Sigmoid colon (tissue), 7 donors: ENCODE data around the gene PRR20G. TPM values are rescaled to one million over a fixed set of nuclear protein-coding genes. Genes with fewer than 3 reads are reported as not detected.

Experiments used
- DNase-seq: peaks from one replicate; pipeline ENCODE4 v3.0.0-alpha.2; 2019
- H3K27ac ChIP-seq, 4 donors: fragments of 200-600 bp; sonication (generic); one replicate each; pipeline ENCODE4 v1.5.1; 2016 to 2019; ENCODE audit warnings: mild to moderate bottlenecking in 1 of 4
- H3K27me3 ChIP-seq, 3 donors: fragments of 200-600 bp; sonication (generic); one replicate each; pipeline ENCODE4 v1.5.1; 2019; ENCODE audit warnings: mild to moderate bottlenecking in 1 of 3
- H3K36me3 ChIP-seq, 4 donors: fragments of 200-600 bp; sonication (generic); one replicate each; pipeline ENCODE4 v1.5.1; 2016 to 2019
- H3K4me1 ChIP-seq, 4 donors: fragments of 200-600 bp; sonication (generic); one replicate each; pipeline ENCODE4 v1.5.1; 2017 to 2019
- H3K4me3 ChIP-seq, 4 donors: fragments of 200-600 bp; sonication (generic); one replicate each; pipeline ENCODE4 v1.5.1; 2017 to 2019; ENCODE audit warnings: mild to moderate bottlenecking in 2 of 4, moderate library complexity in 1 of 4
- H3K9me3 ChIP-seq, 4 donors: fragments of 200-600 bp in 3 of 4; sonication (generic) in 3 of 4; one replicate each; pipeline versions ENCODE4 v1.5.1 to v1.6.1; 2013 to 2019
- EP300 ChIP-seq, 4 donors: sonication (generic); formaldehyde crosslinking; IDR thresholded peaks; one replicate each; pipeline ENCODE4 v1.6.1; 2017; ENCODE audit warnings: antibody characterized with exemption in 4 of 4
- POLR2A ChIP-seq, 2 donors: fragments of 450-650 bp; IDR thresholded peaks; one replicate each; pipeline ENCODE4 v1.6.1; 2016; ENCODE audit warnings: antibody characterized with exemption in 2 of 2, mild to moderate bottlenecking in 2 of 2, moderate library complexity in 2 of 2
- POLR2AphosphoS5 ChIP-seq, 4 donors: sonication (generic); formaldehyde crosslinking; IDR thresholded peaks; one replicate each; pipeline ENCODE4 v1.6.1; 2017; ENCODE audit warnings: antibody characterized with exemption in 4 of 4
- WGBS, 2 donors: extraction: QIAGEN DNeasy Blood & Tissue Kit; methylation state at CpG; one replicate each; pipeline ENCODE4 v1.1.7; 2013; 5-methylcytosine and 5-hydroxymethylcytosine counted together
- intact Hi-C: fragments of 100-400 bp; cut with DNase I; formaldehyde crosslinking; loops from one replicate; pipeline ENCODE4 v1.15.1; 2023
- polyA plus RNA-seq, 3 donors: library from polyadenylated mRNA; stranded (reverse); fragments of 200-250 nt; gene quantifications; one replicate each; pipeline ENCODE4 v1.2.3, GENCODE V29; 2013
- total RNA-seq, 4 donors: library from RNA; depleted of rRNA; stranded (reverse); fragments of >200 nt; gene quantifications; one replicate each; pipeline ENCODE4 v1.1.0, GENCODE V29; 2016
- TF ChIP-seq, protein P1 (sequence below), 4 experiments: fragments of 450-650 bp in 3 of 4; fragments of 200-600 bp in 1 of 4; IDR thresholded peaks; one replicate each; pipeline ENCODE4 v1.5.1; 2016 to 2019; ENCODE audit warnings: antibody characterized with exemption in 4 of 4, mild to moderate bottlenecking in 3 of 4, moderate library complexity in 2 of 4
- donor health status: healthy with polysubstance abuse.
- donor health status: Bipolar disorder and iron deficiency.
- donor health status: healthy.

The PRR20G gene
- total and polyA plus RNA-seq, 7 donors = not detected

DNA sequence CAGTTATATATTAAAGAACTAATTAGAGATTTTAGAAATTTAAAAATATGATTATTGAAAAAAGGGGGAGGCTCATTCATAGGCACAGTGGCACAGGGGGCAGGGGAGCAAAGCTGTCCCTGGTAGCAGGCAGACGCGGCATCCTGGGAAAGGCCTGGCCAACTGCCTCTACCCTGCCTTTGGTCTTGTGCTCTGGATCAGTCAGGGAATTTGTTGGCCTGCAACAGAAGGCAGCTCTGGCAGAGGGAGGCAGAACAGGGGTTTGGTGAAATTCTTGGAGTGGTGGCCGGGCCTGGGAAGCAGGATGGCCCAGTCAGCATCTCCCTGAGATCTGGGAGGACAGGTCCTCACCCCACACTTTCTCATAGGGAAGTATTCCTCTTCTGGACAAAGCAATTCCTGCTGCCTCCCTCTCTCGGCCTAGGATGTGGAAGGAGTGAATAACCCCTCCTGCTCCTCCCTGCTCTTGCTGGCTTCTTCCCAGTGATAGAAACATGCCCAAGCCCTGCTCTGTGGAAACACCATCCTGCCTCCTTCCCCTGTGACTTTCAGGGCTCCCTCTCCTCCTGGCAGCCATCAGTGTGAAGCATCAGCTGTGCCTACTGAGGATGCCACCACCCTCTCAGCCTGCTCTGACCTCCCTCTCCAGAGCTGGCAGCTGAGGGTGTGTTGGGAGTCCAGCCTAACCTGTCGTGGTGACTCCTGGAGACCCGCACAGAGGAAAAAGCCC lies 26.9 kb downstream of the PRR20G start:
- H3K9me3 ChIP-seq = no peaks in the 10 kb centered on the region
- WGBS, 2 donors = 67 to 83% methylated on average over 6 of the region's 6 CpGs
- H3K27me3 ChIP-seq = peaks cover 0 to 6% (median 0%) of the 10 kb centered on the region in 3 donors
- H3K27ac ChIP-seq = no peak overlapping the region
- no peaks in the 10 kb centered on the region for H3K36me3 ChIP-seq
- no peak for DNase-seq
- no peak overlapping the region for H3K4me3 ChIP-seq
- H3K4me1 ChIP-seq = no peaks in the 10 kb centered on the region
- TF ChIP-seq POLR2AphosphoS5 (IDR thresholded peaks at IDR 0.05) (no peak), POLR2A (IDR thresholded peaks at IDR 0.05) (no peak)
- TF ChIP-seq, protein P1, sequence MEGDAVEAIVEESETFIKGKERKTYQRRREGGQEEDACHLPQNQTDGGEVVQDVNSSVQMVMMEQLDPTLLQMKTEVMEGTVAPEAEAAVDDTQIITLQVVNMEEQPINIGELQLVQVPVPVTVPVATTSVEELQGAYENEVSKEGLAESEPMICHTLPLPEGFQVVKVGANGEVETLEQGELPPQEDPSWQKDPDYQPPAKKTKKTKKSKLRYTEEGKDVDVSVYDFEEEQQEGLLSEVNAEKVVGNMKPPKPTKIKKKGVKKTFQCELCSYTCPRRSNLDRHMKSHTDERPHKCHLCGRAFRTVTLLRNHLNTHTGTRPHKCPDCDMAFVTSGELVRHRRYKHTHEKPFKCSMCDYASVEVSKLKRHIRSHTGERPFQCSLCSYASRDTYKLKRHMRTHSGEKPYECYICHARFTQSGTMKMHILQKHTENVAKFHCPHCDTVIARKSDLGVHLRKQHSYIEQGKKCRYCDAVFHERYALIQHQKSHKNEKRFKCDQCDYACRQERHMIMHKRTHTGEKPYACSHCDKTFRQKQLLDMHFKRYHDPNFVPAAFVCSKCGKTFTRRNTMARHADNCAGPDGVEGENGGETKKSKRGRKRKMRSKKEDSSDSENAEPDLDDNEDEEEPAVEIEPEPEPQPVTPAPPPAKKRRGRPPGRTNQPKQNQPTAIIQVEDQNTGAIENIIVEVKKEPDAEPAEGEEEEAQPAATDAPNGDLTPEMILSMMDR (IDR thresholded peaks at IDR 0.05) = no peak
- intact Hi-C loops = no loop called here

GRCh38 chr3:127260416-127260815 lies 27.4 kb downstream of the PRR20G start:
- no peak overlapping the region for H3K4me3 ChIP-seq
- TF ChIP-seq POLR2AphosphoS5 (IDR thresholded peaks at IDR 0.05) = no peak
- TF ChIP-seq, protein P1 (IDR thresholded peaks at IDR 0.05) = no peak
- TF ChIP-seq EP300 (IDR thresholded peaks at IDR 0.05) = no peak
- no peak for TF ChIP-seq POLR2A (IDR thresholded peaks at IDR 0.05)
- H3K27ac ChIP-seq = no peak overlapping the region
- 89 to 90% methylated on average over 7 of the region's 7 CpGs for WGBS, 2 donors
- no peaks in the 10 kb centered on the region for H3K9me3 ChIP-seq
- DNase-seq = no peak
- intact Hi-C loops = no loop called here
- H3K4me1 ChIP-seq = no peaks in the 10 kb centered on the region
- no peaks in the 10 kb centered on the region for H3K36me3 ChIP-seq
- H3K27me3 ChIP-seq = peaks cover 0 to 3% (median 0%) of the 10 kb centered on the region in 3 donors

GRCh38 chr3:127259882-127260281 lies 28.0 kb downstream of the PRR20G start:
- Histone ChIP-seq H3K9me3 (no peaks in the 10 kb centered on the region), H3K27ac (no peak overlapping the region), H3K4me3 (no peak overlapping the region), H3K4me1 (no peaks in the 10 kb centered on the region), H3K27me3 (no peaks in the 10 kb centered on the region), H3K36me3 (no peaks in the 10 kb centered on the region)
- WGBS, 2 donors = 54 to 58% methylated on average over 4 of the region's 4 CpGs
- no peak for DNase-seq
- TF ChIP-seq, protein P1 (IDR thresholded peaks at IDR 0.05) = no peak
- TF ChIP-seq POLR2A (IDR thresholded peaks at IDR 0.05) (no peak), POLR2AphosphoS5 (IDR thresholded peaks at IDR 0.05) (no peak), EP300 (IDR thresholded peaks at IDR 0.05) (no peak)
- intact Hi-C loops = no loop called here

DNA sequence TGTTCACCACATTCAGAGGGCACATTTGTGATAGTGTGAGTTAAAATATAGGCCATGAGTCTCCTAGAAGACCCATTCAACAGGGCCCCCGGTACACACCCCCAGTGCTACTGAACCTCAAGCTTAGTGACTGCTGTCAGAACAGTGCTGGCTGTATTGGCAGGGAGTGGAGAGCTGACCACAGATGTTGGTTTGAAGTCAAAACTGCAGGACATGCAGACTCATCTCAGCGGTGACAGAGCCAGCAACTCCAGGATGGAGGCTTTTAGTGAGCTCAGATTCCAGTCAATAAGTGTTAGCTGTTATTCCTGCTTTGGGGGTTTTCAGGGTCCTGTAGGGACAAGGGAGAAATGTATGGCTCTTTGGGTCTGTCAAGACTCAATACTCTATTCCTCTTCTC lies 29.1 kb downstream of the PRR20G start:
- TF ChIP-seq POLR2A (IDR thresholded peaks at IDR 0.05) (no peak), POLR2AphosphoS5 (IDR thresholded peaks at IDR 0.05) (no peak), EP300 (IDR thresholded peaks at IDR 0.05) (no peak)
- TF ChIP-seq, protein P1 (IDR thresholded peaks at IDR 0.05) = no peak
- H3K4me3 ChIP-seq = no peak overlapping the region
- no peak overlapping the region for H3K27ac ChIP-seq
- no peaks in the 10 kb centered on the region for H3K4me1 ChIP-seq
- no peak for DNase-seq
- 88 to 89% methylated on average over 2 of the region's 2 CpGs for WGBS, 2 donors
- no peaks in the 10 kb centered on the region for H3K9me3 ChIP-seq
- H3K36me3 ChIP-seq = no peaks in the 10 kb centered on the region
- H3K27me3 ChIP-seq = no peaks in the 10 kb centered on the region
- intact Hi-C loops = no loop called here

DNA sequence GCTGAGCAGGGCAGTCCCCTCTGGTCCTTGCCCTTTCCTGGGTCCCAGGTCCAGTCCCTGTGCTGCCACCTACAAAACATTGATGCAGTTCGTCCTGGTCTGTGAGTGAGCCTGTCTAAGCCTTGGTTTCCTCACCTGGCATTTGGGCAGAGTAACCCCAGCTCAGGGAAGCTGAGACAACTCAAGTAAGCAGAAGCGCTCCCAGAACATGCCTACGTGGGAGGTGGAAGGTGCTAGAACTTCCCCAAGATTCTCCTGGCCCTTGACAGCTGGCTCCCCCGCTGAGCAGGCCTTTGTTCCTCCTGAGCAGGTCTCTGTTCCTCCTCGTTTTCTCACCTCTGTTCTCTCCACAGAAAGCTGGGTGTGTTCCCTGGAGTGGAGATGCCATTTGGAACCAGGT lies 30.5 kb downstream of the PRR20G start:
- TF ChIP-seq, protein P1 (IDR thresholded peaks at IDR 0.05) = no peak
- TF ChIP-seq EP300 (IDR thresholded peaks at IDR 0.05) = no peak
- TF ChIP-seq POLR2AphosphoS5 (IDR thresholded peaks at IDR 0.05) = no peak
- TF ChIP-seq POLR2A (IDR thresholded peaks at IDR 0.05) = no peak
- Histone ChIP-seq H3K4me3 (no peak overlapping the region), H3K27ac (no peak overlapping the region), H3K4me1 (no peaks in the 10 kb centered on the region), H3K9me3 (no peaks in the 10 kb centered on the region), H3K36me3 (no peaks in the 10 kb centered on the region), H3K27me3 (peaks cover 0 to 4% (median 0%) of the 10 kb centered on the region in 3 donors)
- intact Hi-C loops = no loop called here
- DNase-seq = no peak
- 77 to 79% methylated on average over 5 of the region's 5 CpGs for WGBS, 2 donors
